ENCODE data around the gene USP3.
"Not testable (repeated sequence)": the region's sequence is repeated elsewhere in the genome, so short reads cannot be mapped to it uniquely, and the experiment has no call there.

The USP3 gene

DNA sequence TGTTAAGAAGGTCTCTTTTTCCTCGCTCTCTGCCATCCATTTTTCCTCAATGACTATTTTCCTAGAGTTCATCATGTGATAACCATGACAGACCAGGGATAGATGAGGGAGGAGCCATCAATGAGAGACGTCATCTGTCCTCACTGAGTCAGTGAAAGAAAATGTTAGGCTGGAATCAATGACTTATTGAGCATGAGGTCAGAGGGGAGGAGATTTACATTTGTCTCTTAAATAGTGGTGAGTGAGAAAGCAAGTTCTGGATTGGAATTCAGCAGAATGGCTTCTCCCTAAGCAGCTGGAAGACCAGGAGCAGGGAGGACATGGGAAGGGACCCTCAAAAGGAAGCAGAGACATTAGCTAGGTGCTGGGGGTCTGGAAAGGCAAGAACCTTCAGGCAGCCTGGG is 28.2 kb upstream of the USP3 start:
- DNase-seq (ENCODE audit: low read depth): no peak

DNA sequence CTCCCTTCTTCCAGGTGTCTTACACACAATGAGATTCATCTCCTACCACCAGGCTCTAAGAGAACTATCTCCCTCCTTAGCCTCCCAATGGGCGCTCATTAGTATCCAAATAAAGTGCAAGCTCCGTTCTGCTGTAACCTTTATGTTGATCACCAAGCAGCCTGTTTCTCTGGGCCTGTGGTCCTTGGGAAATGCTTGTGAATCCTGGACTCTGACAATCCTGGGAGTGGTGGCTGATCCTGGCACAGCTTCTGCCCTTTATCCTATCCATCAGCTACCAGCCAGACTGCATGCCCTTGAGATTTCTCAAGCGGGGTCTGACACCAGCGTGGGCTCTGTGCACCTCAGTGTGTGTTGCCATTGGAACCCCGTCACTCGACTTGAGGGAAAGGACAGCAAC is 26.1 kb upstream of the USP3 start:
- DNase-seq (ENCODE audit: low read depth): no peak

DNA sequence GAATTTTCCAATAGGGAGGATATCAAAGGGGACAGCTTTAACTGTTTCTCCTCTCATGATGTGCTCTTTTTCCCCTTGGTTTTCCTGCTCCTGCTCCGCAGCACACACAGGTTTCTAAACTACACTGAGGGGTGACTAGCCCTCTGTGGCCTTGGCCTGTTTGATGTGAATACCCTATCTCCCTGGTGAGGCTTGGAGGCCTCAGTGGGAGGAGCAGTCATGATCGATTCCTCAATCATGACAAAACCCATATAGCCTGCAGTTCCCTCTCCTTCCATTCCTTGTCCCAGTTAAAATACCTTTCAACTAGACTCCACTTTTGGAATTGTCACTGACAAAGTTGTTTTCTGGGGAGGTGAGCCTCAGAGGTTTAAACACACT is 24.0 kb upstream of the USP3 start:
- DNase-seq (ENCODE audit: low read depth): no peak

GRCh38 chr15:63481105-63481810 is 23.1 kb upstream of the USP3 start:
- DNase-seq (ENCODE audit: low read depth): no peak

GRCh38 chr15:63482874-63483323 is 21.5 kb upstream of the USP3 start:
- DNase-seq (ENCODE audit: low read depth): no peak

- no peak for DNase-seq (ENCODE audit: low read depth)
Measured at GRCh38 chr15:63483521-63484371, 20.6 kb upstream of the USP3 start.

DNA sequence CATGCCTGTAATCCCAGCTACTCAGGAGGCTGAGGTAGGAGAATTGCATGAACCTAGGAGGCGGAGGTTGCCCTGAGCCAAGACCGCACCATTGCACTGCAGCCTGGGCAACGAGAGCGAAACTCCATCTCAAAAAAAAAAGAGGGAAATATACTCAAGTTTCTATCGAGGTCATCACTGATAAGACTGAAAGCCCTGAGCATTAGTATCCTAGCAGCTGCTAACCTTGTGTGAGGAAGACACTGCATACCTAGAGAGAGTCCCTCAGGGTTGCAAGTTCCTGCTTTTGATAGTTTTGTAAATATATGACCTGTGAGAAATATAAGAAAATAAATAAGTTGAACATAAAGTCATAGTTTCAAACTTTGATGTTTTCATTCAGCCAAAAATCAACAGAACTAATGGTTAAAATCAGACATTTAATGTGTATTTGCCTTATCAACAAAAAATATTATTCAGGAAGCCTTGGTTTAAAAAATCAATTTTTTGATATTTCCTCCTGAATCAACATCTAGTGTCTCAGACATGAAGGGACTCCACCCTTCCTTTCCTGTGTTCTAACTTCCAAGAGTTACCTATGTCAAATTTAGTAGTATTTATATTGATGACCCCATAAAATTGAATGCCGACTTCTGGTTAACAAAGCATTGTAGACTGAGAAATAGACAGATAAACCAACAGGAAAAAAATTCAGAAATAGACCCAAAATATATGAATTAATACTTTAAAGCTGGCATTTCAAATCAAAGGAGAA is 19.8 kb upstream of the USP3 start:
- DNase-seq (ENCODE audit: low read depth): no peak

GRCh38 chr15:63487076-63487757 is 17.2 kb upstream of the USP3 start:
- peak; percentile 84 for DNase-seq (ENCODE audit: low read depth)

GRCh38 chr15:63487758-63488397 is 16.5 kb upstream of the USP3 start:
- not testable (repeated sequence) for DNase-seq (ENCODE audit: low read depth)

DNA sequence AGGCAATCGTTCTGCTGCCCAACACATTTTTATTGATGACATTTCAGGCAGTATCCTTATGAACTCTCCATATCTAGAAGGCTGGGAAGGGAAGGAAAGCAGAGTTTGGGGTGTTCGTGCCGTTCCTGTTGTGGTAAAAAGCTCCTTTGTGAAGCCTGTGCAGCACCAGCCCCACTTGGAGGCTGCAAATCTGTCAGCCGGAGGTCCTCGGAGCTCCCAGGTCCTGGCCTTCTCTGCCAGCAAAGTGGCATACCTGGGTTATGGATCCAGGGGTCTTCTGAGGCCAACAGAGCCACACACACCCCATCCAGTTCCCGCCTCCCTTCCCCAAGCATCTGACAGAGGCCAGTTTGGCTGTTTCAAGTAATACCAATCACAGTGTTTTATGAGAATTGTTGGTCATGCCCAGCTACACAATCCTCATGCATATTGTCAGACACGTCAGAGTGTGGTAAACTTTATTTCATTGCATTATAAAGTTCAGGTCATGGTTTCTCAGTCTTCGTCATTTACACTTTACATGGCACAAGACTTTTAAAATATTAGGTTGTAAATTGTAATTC is 15.9 kb upstream of the USP3 start:
- no peak for DNase-seq (ENCODE audit: low read depth)

DNA sequence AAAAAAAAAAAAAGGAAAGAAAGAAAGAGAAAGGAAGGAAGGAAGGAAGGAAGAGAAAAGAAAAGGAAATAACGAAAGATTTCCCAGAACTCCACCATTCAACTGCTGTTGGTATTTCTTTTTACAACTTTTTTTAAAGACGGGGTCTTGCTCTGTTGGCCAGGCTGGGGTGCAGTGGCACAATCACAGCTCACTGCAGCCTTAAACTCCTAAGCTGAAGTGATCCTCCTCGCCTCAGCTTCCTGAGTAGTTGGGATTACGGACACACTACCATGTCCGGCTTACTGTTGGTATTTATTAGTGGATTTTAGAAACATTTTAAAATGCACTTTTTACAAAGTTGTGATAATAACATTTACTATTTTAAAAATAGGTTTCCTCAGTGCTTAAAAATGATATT is 15.0 kb upstream of the USP3 start:
- DNase-seq (ENCODE audit: low read depth): no peak

GRCh38 chr15:63490345-63491034 is 13.9 kb upstream of the USP3 start:
- DNase-seq (ENCODE audit: low read depth): no peak

DNA sequence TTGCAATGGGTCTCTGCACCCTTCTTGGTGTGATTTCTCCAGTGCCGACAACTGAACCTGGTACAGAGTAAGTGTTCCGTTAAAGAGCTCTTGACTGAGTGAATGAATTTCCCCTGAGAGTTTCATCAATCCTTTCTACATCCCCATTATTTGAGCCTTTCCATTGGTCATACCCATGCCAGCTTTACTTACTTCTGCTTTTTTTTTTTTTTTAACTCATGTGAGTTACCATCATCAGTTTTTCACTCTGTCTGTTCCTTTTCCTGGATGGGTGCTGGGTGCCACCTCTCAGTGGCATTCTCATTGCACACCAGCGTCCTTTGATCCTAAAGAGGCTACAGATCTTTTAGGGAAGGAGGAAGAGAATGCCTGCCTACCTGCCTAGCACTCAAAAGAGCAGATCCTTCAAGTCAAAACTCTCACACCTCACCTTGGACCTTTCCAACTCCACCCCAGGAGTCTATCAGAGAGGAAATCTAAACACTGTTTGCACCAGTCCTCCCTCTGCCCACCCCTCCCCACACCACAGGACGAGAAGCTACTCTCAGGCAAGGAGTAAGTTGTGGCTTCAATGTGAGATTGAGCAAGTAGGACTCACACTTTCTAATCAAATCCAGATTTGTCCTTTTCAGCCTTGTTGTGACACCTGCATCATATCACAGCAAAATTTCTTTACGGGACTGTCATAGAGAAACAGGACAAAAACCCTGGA is 13.1 kb upstream of the USP3 start:
- no peak for DNase-seq (ENCODE audit: low read depth)

GRCh38 chr15:63491979-63492378 is 12.4 kb upstream of the USP3 start:
- DNase-seq (ENCODE audit: low read depth): no peak

- DNase-seq (ENCODE audit: low read depth): no peak
Measured at GRCh38 chr15:63492541-63493077, 11.8 kb upstream of the USP3 start.

DNA sequence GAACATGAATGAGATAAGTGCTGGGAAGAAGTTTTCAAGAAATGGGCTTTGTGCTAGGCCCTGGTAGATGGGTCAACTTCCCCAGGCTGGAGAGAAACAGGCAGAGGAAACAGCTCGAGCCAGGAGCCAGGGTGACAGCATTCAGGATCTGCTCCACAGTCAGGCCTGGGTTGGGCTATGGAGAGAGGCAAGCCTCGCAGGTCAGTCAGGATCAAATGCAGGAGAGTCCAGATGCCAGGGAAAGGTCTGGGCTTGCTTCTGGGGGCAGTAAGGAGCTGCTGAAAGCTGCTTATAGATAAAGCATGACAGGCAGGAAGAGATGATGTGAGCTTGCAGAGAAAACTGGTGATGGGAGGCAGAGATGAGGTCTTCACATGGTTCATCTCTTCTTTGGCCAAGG is 11.0 kb upstream of the USP3 start:
- DNase-seq (ENCODE audit: low read depth): no peak

- DNase-seq (ENCODE audit: low read depth): no peak
Measured at GRCh38 chr15:63494408-63494807, 10.0 kb upstream of the USP3 start.

- no peak for DNase-seq (ENCODE audit: low read depth)
Measured at GRCh38 chr15:63495343-63495742, 9.1 kb upstream of the USP3 start.

GRCh38 chr15:63495780-63496488 is 8.5 kb upstream of the USP3 start:
- DNase-seq (ENCODE audit: low read depth): no peak
